A549 treated with AZD9567 at 1 μM for 4 hours (cell line): ENCODE data around the gene GPR37. TPM values are rescaled to one million over a fixed set of nuclear protein-coding genes. Genes with fewer than 3 reads are reported as not detected.

Source experiments
- total RNA-seq: library from RNA; stranded (reverse); fragments of 200-300 nt; extraction: Qiagen RNA extraction; gene quantifications from 5 replicates; pipeline ENCODE4 v1.2.3, GENCODE V29; 2022; ENCODE audit not compliant: insufficient read depth

GPR37 gene
- total RNA-seq: 0.44 to 0.77 TPM (median 0.65 TPM) in 5 replicates

GRCh38 chr7:124765401-124766352 lies at the start of gene GPR37:
Gene GPR37 (minus strand): TSS chr7:124765792. CDS start chr7:124764976, 816 bp downstream.

Other genes starting within 250 kb of the GPR37 start
- 9.9 to 21.5 TPM (median 13.4 TPM) in 5 replicates for gene POT1, start 164.0 kb upstream of the GPR37 start, total RNA-seq